AG04450 (cell line): ENCODE measurements around the gene CXXC4. TPM values are rescaled to one million over a fixed set of nuclear protein-coding genes. Genes with fewer than 3 reads are reported as not detected.

ENCODE experiments used
- CTCF ChIA-PET: fragments of 300-600, 350-600 bp; formaldehyde crosslinking; extraction: SDS; loops from one replicate; lab custom pipeline; 2022; ENCODE audit warnings: antibody characterized with exemption, inconsistent platforms; lab: Charles Lee
- POLR2A ChIA-PET: fragments of 350-600 bp; formaldehyde crosslinking; extraction: SDS; loops from one replicate; lab custom pipeline; 2021; ENCODE audit warnings: antibody characterized with exemption, inconsistent platforms; lab: Yijun Ruan, JAX
- DNase-seq: peaks from one replicate; pipeline ENCODE4 v3.0.0-alpha.2; 2011; ENCODE audit warnings: low read depth, low spot score
- H3K27ac ChIP-seq: one replicate; pipeline ENCODE4 v1.5.1; 2012; ENCODE audit warnings: low read depth, low read length, control low read depth
- H3K27me3 ChIP-seq: one replicate; pipeline ENCODE4 v1.6.0; 2012; ENCODE audit warnings: low read length; ENCODE audit not compliant: control insufficient read depth, insufficient read depth
- H3K4me3 ChIP-seq: 2 replicates; pipeline ENCODE4 v1.5.1; 2011; ENCODE audit warnings: mild to moderate bottlenecking, low read depth, low read length, control low read depth
- H3K9me3 ChIP-seq: 2 replicates; pipeline ENCODE4 v1.5.1; 2012; ENCODE audit warnings: low read length; ENCODE audit not compliant: control insufficient read depth, insufficient read depth
- polyA plus RNA-seq: library from polyadenylated mRNA; depleted of rRNA; stranded (reverse); fragments of >200 nt; gene quantifications from 2 replicates; pipeline ENCODE4 v1.2.3, GENCODE V29; 2011
- TF ChIP-seq, protein P1 (sequence below): IDR thresholded peaks from 2 replicates; pipeline ENCODE4 v1.5.1; 2011; ENCODE audit warnings: low read depth, low read length, control low read depth, inconsistent platforms

Gene CXXC4
- polyA plus RNA-seq, 1 experiment = 0.02 TPM

DNA sequence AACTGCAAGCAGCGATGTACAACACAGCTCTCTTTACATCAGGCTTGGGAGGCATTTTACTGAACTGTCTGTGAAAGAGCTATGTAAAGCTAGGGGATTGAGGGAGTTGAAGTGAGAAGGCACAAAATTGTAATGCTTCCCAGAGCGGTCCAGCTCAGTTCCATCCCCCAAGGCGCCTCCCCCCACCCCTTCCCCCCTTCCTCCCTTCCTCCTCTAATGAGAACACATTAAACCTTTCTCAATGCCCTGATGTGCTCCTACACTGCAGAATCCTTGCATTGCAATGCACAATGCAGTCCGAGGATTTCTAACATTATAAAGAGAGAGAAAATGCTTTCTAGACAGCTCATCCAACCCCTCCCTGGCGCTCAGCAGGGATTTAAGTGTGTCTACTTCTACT, 73.9 kb downstream of the CXXC4 start:
- TF ChIP-seq, protein P1, sequence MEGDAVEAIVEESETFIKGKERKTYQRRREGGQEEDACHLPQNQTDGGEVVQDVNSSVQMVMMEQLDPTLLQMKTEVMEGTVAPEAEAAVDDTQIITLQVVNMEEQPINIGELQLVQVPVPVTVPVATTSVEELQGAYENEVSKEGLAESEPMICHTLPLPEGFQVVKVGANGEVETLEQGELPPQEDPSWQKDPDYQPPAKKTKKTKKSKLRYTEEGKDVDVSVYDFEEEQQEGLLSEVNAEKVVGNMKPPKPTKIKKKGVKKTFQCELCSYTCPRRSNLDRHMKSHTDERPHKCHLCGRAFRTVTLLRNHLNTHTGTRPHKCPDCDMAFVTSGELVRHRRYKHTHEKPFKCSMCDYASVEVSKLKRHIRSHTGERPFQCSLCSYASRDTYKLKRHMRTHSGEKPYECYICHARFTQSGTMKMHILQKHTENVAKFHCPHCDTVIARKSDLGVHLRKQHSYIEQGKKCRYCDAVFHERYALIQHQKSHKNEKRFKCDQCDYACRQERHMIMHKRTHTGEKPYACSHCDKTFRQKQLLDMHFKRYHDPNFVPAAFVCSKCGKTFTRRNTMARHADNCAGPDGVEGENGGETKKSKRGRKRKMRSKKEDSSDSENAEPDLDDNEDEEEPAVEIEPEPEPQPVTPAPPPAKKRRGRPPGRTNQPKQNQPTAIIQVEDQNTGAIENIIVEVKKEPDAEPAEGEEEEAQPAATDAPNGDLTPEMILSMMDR = no peak
- no peak for DNase-seq
- H3K27ac ChIP-seq = no peak overlapping the region
- ChIA-PET CTCF (no interaction called here), POLR2A (no interaction called here)
- no peaks in the 10 kb centered on the region for H3K27me3 ChIP-seq
- H3K9me3 ChIP-seq = no peaks in the 10 kb centered on the region
- no peak overlapping the region for H3K4me3 ChIP-seq
